Glomerular visceral epithelial cell (primary cell): ENCODE data around the gene OCIAD2.
"Not testable (repeated sequence)": the region's sequence is repeated elsewhere in the genome, so short reads cannot be mapped to it uniquely, and the experiment has no call there.

Source experiments
- DNase-seq: peaks from one replicate; pipeline ENCODE4 v3.0.0-alpha.2; 2016; ENCODE audit errors: extremely low spot score

Gene OCIAD2

GRCh38 chr4:48854395-48854683 lies 52.2 kb downstream of the OCIAD2 start:
- no peak for DNase-seq

DNA sequence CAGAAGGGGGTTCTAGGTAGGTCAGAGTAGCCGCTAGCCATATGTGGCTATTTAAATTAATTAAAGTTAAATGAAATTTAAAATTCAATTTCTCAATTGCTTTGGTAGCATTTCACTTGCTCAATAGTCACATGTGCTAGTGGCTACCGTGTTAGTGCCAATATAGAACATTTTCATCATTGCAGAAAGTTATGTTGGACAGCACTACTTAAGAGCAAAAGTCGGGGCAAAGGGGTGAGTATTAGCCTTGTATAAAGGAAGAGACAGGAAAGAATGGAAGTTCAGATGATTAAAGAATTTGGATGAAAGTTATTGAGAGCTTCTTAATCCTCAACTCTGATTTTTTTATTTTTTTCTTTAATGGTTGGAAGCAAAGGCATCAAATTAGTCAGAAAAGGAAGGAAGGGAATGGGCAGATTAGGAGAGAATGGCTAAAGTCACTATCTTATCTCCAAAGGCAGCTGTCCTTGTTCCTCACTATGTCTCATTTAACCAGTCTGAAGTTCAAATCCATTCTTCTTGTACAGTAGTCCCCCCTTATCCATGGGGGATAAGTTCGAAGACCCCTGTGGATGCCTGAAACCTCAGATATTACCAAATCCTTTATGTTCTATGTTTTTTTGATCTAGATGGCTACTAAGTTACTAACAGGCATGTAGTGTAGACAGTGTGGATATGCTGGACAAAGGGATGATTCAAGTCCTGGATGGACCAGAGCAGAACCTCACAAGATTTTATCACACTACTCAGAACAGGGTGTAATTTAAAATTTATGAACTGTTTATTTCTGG lies 52.8 kb downstream of the OCIAD2 start:
- no peak for DNase-seq

- no peak for DNase-seq
Observed at GRCh38 chr4:48851651-48852050, 54.9 kb downstream of the OCIAD2 start.

- not testable (repeated sequence) for DNase-seq
Observed at GRCh38 chr4:48848799-48849198, 57.8 kb downstream of the OCIAD2 start.

DNA sequence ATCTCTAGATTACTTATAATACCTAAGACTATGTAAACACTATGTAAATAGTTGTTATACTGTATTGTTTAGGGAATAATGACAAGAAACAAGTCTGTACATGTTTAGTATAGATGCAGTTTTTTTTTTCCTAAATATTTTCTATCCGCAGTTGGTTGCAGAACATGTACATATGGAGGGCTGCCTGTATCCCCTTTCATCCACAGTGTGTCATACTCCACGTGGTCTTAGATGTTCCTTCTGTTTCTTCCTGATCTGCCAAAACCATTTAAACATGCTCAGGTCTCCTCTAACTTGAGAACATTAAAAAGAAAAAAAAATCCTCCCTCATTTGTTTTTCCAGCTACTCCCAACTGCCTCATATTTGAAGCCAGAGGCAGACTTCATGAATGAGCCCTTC lies 61.7 kb downstream of the OCIAD2 start:
- no peak for DNase-seq

- DNase-seq = no peak
Observed at GRCh38 chr4:48841045-48841827, 65.3 kb downstream of the OCIAD2 start.

DNA sequence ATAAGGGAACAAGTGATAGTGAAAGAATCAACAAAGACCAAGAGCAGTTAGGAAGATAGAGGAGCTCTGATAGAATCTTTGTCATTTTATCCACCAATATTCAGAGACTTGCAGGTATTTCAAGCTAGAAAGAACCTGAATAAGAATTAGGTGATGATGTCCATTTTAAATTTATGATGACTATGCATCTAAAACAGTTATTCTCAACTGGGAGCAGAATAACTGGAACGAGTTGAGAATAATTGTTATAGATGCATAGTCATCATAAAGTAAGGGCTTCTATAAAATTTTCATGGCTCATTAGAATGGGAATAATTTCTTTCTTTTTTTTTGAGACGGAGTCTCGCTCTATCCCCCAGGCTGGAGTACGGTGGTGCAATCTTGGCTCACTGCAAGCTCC lies 69.9 kb downstream of the OCIAD2 start:
- DNase-seq = no peak
